HG03135 (cell line): ENCODE results near the gene SYNGAP1.
"Not testable (repeated sequence)": the region's sequence is repeated elsewhere in the genome, so short reads cannot be mapped to it uniquely, and the experiment has no call there.

Experiments
- ATAC-seq: cut with Tn5 transposase; IDR thresholded peaks from one replicate; pipeline ENCODE4 v1.9.1; 2021; ENCODE audit warnings: mild to moderate bottlenecking, moderate library complexity; ENCODE audit not compliant: unreplicated experiment

SYNGAP1 gene

DNA sequence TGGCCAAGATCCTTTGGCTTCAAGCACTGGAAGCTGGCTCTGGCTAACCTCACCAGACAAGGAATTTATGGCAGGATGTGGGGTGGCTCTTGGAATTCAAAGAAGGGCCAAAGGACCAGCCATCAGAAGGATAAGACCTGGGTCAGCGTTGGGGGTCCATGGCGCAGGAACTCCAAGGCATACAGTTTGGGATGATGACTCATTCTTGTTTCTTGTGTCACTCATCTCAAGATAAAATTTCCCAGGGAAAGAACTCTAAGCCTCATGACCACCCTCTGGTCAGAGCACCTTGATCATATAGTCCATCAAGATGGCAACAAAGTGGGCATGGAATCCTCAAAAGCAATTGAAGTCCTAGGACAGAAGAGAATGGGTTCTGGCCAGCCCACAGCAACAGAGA is 39.4 kb downstream of the SYNGAP1 start:
- ATAC-seq: no peak

- ATAC-seq: no peak
Measured at GRCh38 chr6:33466075-33466735, 46.3 kb downstream of the SYNGAP1 start.

DNA sequence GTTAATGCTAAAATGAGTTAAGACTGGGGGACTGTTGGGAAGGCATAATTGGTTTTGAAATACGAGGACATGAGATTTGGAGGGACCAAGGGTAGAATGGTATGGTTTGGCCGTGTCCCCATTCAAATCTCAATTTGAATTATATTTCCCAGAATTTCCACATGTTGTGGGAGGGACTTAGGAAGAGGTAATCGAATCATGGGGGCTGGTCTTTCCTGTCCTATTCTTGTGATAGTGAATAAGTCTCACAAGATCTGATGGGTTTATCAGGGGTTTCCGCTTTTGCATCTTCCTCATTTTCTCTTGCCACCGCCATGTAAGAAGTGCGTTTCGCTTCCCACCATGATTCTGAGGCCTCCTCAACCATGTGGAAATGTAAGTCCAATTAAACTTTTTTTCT is 47.2 kb downstream of the SYNGAP1 start:
- ATAC-seq: no peak

- ATAC-seq: no peak
Measured at GRCh38 chr6:33469661-33470060, 49.8 kb downstream of the SYNGAP1 start.

DNA sequence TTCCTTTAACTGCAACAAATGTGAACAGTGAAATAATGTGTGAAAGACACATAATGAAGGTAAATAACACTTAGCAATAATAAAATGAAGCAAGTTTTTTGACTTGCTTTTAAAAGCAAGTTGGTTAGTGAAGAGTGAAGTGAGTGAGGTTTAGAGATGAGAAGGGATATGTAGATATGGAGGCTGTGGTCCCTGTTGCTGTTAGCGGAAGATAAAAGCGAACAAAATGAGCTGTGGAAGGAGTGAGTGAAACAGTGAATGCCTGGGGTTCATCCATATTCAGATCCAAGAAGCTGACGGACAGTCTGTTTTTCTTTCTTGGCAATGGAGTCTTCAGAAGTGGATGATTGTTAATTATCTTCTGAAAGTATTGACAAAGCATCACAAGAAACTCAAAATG is 58.0 kb downstream of the SYNGAP1 start:
- no peak for ATAC-seq

GRCh38 chr6:33481192-33481591 is 61.3 kb downstream of the SYNGAP1 start:
- ATAC-seq: no peak

GRCh38 chr6:33482620-33483019 is 62.8 kb downstream of the SYNGAP1 start:
- not testable (repeated sequence) for ATAC-seq

DNA sequence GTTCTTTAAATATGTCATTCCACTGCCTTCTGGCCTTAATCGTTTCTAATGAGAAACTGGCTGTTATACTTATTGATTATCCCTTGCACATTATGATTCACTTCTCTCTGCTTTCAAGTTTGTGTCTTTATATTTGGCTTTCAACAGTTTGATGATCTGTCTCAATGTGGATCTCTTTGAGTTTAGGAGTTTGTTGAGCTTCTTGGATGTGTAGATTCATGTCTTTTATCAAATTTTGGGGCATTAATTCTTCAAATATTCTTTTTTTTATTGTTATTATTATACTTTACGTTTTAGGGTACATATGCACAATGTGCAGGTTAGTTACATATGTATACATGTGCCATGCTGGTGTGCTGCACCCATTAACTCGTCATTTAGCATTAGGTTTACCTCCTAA is 63.8 kb downstream of the SYNGAP1 start:
- ATAC-seq: no peak

DNA sequence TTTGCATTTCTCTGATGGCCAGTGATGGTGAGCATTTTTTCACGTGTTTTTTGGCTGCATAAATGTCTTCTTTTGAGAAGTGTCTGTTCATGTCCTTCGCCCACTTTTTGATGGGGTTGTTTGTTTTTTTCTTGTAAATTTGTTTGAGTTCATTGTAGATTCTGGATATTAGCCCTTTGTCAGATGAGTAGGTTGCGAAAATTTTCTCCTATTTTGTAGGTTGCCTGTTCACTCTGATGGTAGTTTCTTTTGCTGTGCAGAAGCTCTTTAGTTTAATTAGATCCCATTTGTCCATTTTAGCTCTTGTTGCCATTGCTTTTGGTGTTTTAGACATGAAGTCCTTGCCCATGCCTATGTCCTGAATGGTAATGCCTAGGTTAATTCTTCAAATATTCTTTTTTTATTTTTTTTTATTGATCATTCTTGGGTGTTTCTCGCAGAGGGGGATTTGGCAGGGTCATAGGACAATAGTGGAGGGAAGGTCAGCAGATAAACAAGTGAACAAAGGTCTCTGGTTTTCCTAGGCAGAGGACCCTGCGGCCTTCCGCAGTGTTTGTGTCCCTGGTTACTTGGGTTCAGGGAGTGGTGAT is 64.9 kb downstream of the SYNGAP1 start:
- ATAC-seq: not testable (repeated sequence)

DNA sequence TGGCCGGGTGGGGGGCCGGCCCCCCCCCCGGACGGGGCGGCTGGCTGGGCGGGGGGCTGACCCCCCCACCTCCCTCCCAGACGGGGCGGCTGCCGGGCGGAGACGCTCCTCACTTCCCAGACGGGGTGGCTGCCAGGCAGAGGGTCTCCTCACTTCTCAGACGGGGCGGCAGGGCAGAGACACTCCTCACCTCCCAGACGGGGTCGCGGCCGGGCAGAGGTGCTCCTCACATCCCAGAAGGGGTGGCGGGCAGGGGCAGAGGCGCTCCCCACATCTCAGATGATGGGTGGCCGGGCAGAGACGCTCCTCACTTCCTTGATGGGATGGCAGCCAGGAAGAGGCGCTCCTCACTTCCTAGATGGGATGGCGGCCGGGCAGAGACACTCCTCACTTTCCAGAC is 65.8 kb downstream of the SYNGAP1 start:
- not testable (repeated sequence) for ATAC-seq

- no peak for ATAC-seq
Measured at GRCh38 chr6:33488339-33488738, 68.5 kb downstream of the SYNGAP1 start.

GRCh38 chr6:33490198-33490597 is 70.3 kb downstream of the SYNGAP1 start:
- no peak for ATAC-seq

DNA sequence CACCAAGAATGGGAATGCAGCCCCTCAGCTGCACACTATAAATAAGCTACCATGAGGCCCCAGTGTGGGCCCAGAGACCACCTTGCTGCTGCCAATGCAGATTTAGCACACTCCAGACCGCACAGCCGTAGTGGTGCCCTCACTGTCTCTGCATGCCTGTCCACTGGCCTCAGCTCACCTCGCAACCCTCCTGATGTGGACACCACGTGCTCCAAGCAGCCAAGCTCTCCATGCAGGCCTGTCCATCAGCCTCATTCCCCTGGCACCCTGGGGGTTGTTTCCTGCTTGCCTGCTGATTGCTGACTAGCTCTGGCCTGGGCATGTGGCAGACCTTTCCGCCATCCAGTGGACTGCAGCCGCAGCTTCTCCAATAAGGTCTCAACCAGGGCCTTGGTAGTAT is 70.8 kb downstream of the SYNGAP1 start:
- ATAC-seq: no peak

DNA sequence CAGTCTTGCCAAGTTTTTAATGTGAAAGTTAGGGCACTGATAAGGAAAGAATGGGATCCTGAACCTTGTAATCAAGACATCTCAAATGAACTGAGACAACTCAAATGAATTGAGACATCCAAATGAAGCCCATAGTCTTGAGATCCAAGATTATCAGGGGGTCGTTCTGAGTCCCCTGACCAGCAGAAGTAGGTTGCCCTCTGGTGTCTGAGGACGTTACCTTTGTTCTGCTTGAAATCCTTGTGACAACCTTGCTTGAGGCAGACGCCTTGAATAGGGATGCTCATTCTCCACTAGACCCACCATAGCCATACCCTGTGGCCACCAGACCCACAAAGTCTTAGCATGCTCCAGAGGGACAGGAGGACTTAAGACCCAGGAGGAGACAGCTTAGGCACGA is 72.2 kb downstream of the SYNGAP1 start:
- no peak for ATAC-seq

DNA sequence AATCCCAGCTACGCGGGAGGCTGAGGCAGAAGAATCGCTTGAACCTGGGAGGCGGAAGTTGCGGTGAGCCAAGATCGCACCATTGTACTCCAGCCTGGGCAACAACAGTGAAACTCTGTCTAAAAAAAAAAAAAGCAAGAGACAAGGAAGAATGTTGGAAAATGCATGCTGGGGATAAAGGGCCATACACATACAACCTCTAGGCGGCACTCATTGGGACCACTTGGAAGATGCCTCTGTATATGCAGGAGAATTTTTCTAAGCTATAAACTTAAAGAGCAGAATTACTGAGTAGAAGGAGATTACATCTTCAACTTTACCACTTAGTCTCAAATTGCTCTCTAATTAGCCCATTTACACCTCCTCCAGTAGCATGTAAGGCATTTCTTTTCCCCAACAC is 77.3 kb downstream of the SYNGAP1 start:
- ATAC-seq: no peak

DNA sequence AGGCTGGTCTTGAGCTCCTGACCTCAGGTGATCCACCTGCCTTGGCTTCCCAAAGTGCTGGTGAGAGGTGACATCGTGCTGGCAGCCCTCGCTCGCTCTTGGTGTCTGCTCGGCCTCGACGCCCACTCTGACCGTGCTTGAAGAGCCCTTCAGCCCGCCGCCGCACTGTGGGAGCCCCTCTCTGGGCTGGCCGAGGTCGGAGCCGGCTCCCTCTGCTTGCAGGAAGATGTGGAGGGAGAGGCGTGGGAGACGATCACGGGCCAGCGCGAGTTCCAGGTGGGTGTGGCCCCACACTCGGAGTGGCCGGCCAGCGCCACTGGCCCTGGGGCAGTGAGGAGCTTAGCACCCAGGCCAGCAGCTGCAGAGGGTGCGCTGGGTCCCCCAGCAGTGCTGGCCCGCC is 82.6 kb downstream of the SYNGAP1 start:
- ATAC-seq: no peak

DNA sequence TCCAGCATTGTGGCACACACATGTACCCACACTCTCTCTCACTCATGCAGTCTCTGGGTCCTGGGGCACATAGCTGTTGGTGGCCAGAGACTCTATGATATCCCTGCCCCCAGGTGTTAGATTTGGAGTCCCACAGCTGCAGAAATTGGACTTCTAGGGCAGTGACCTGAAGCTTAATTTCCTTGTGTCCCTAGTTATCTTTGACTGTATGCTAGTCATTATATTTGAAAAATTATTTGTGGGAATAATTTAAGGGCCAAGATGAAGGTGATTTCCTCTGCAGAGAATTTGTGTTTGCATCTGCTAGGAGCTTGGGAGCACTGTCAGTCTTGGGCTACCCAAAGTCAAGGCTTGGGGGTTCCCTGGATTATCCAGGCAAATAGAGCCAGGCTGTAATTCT is 84.6 kb downstream of the SYNGAP1 start:
- ATAC-seq: no peak
